Renal cortex interstitium (tissue), 11 donors: ENCODE measurements around the gene MYH6. TPM values are rescaled to one million over a fixed set of nuclear protein-coding genes. Genes with fewer than 3 reads are reported as not detected.
"Not testable (repeated sequence)": the region's sequence is repeated elsewhere in the genome, so short reads cannot be mapped to it uniquely, and the experiment has no call there.

Experiments used
- DNase-seq, 11 donors: peaks; one replicate each; pipeline ENCODE4 v3.0.0-alpha.2; 2013; ENCODE audit warnings: low read depth in 9 of 11, low spot score in 4 of 11; ENCODE audit errors: extremely low read depth in 1 of 11
- polyA plus RNA-seq, 3 donors: library from polyadenylated mRNA; unstranded; fragments of 120-200 nt; gene quantifications; one replicate each; pipeline ENCODE4 v1.2.1, GENCODE V29; 2013; ENCODE audit not compliant: insufficient read length in 3 of 3

MYH6 gene
- polyA plus RNA-seq, 3 donors: 0.11 to 0.23 (median 0.20) TPM

GRCh38 chr14:23418021-23418420 is 9.9 kb upstream of the MYH6 start:
- no peak for DNase-seq

- not testable (repeated sequence) for DNase-seq
Observed at GRCh38 chr14:23417269-23417668, 9.2 kb upstream of the MYH6 start.

GRCh38 chr14:23416801-23417200 is 8.7 kb upstream of the MYH6 start:
- no peak for DNase-seq

- DNase-seq: no peak
Observed at GRCh38 chr14:23415821-23416778, 8.0 kb upstream of the MYH6 start.

GRCh38 chr14:23414906-23415820 is 7.1 kb upstream of the MYH6 start:
- DNase-seq: no peak

- no peak for DNase-seq
Observed at GRCh38 chr14:23414254-23414653, 6.2 kb upstream of the MYH6 start.

- no peak for DNase-seq
Observed at GRCh38 chr14:23413681-23414080, 5.6 kb upstream of the MYH6 start.

GRCh38 chr14:23411563-23412525 is 3.8 kb upstream of the MYH6 start:
- no peak for DNase-seq

- no peak for DNase-seq
Observed at GRCh38 chr14:23409966-23410635, 2.0 kb upstream of the MYH6 start.

- no peak for DNase-seq
Observed at GRCh38 chr14:23409475-23409874, 1.4 kb upstream of the MYH6 start.

- no peak for DNase-seq
Observed at GRCh38 chr14:23408307-23408630, 196 bp upstream of the MYH6 start.

GRCh38 chr14:23406725-23407355 is 1.2 kb downstream of the MYH6 start:
- DNase-seq: no peak

- no peak for DNase-seq
Observed at GRCh38 chr14:23406244-23406643, 1.8 kb downstream of the MYH6 start.

GRCh38 chr14:23405516-23406025 is 2.5 kb downstream of the MYH6 start:
- DNase-seq: no peak

GRCh38 chr14:23405096-23405495 is 3.0 kb downstream of the MYH6 start:
- no peak for DNase-seq

- no peak for DNase-seq
Observed at GRCh38 chr14:23404331-23404900, 3.7 kb downstream of the MYH6 start.

GRCh38 chr14:23403908-23404307 is 4.2 kb downstream of the MYH6 start:
- DNase-seq: no peak

GRCh38 chr14:23403139-23403438 is 5.0 kb downstream of the MYH6 start:
- no peak for DNase-seq
